Choroid plexus epithelial cell (primary cell): Measurements from ENCODE around the gene PREX1.

Experiments
- DNase-seq: peaks from one replicate; pipeline ENCODE4 v3.0.0-alpha.2; 2010; ENCODE audit warnings: low read depth
- H3K4me3 ChIP-seq: 2 replicates; pipeline ENCODE4 v1.5.1; 2011; ENCODE audit warnings: low read depth, mild to moderate bottlenecking, control low read depth, low read length, moderate library complexity
- CTCF ChIP-seq: conservative IDR thresholded peaks from 2 replicates; pipeline ENCODE4 v1.5.1; 2011; ENCODE audit warnings: low read depth, mild to moderate bottlenecking, control low read depth, inconsistent platforms, low read length, moderate library complexity

PREX1 gene

GRCh38 chr20:48634641-48635040 lies 193.2 kb downstream of the PREX1 start:
- DNase-seq, result no peak
- TF ChIP-seq CTCF, result no peak
- no peak overlapping the region for H3K4me3 ChIP-seq

- no peak overlapping the region for H3K4me3 ChIP-seq
- no peak for TF ChIP-seq CTCF
- DNase-seq, result no peak
These were observed 194.1 kb downstream of the PREX1 start for GRCh38 chr20:48633620-48634257.

GRCh38 chr20:48632825-48633619 lies 194.8 kb downstream of the PREX1 start:
- no peak for TF ChIP-seq CTCF
- DNase-seq, result no peak
- no peak overlapping the region for H3K4me3 ChIP-seq

- TF ChIP-seq CTCF, result no peak
- no peak for DNase-seq
- H3K4me3 ChIP-seq, result no peak overlapping the region
These were observed 195.6 kb downstream of the PREX1 start for GRCh38 chr20:48632017-48632824.

- no peak overlapping the region for H3K4me3 ChIP-seq
- no peak for TF ChIP-seq CTCF
- DNase-seq, result peak; percentile 33
These were observed 196.4 kb downstream of the PREX1 start for GRCh38 chr20:48631114-48632016.

- no peak for DNase-seq
- no peak for TF ChIP-seq CTCF
- no peak overlapping the region for H3K4me3 ChIP-seq
These were observed 197.3 kb downstream of the PREX1 start for GRCh38 chr20:48630342-48631075.
